ENCODE results near the gene HYDIN. TPM values are rescaled to one million over a fixed set of nuclear protein-coding genes. Genes with fewer than 3 reads are reported as not detected.

HYDIN gene
- total and polyA plus RNA-seq, 2 experiments from 2014 or later, result 3.1 to 7.7 TPM

- TF ChIP-seq CREB1 (CRISPR knock-in tag; IDR thresholded peaks at IDR 0.05; ENCODE audit: low read depth) (no peak), NANOG (IDR thresholded peaks at IDR 0.05; ENCODE audit: borderline replicate concordance) (no peak), EZH2phosphoT487 (IDR thresholded peaks at IDR 0.05; ENCODE audit: unreplicated experiment) (no peak)
Measured at GRCh38 chr16:71258372-71258771, 27.9 kb upstream of the HYDIN start (continued).

GRCh38 chr16:71257768-71258167 lies 27.2 kb upstream of the HYDIN start:
- Histone ChIP-seq H3K27ac (ENCODE audit: low read depth) (no peak overlapping the region), H3K27me3 (ENCODE audit: insufficient read depth) (no peaks in the 10 kb centered on the region), H2AFZ (no peak overlapping the region), H4K20me1 (replicated peaks; ENCODE audit: insufficient read depth) (no peaks in the 10 kb centered on the region), H3F3A (replicated peaks; ENCODE audit: low read depth) (no peaks in the 10 kb centered on the region), H3K36me3 (ENCODE audit: insufficient read depth) (no peaks in the 10 kb centered on the region), H3K4me1 (ENCODE audit: insufficient read depth) (peaks cover 22% of the 10 kb centered on the region), H3K9me2 (ENCODE audit: insufficient read depth) (peaks cover 22% of the 10 kb centered on the region; the same call in 1 of the 2 replicates), H3K79me2 (replicated peaks; ENCODE audit: insufficient read depth) (no peaks in the 10 kb centered on the region), H3K4me2 (no peak overlapping the region), H3K4me3 (no peak overlapping the region)
- no peak overlapping the region for H3K27ac Mint-ChIP-seq
- peaks cover 17% of the 10 kb centered on the region for H3K4me1 Mint-ChIP-seq
- TF ChIP-seq STAT1 (IDR thresholded peaks at IDR 0.05; ENCODE audit: unreplicated experiment) (no peak), CREB1 (CRISPR knock-in tag; IDR thresholded peaks at IDR 0.05; ENCODE audit: low read depth) (no peak), ZNF331 (CRISPR knock-in tag; IDR thresholded peaks at IDR 0.05; ENCODE audit: low read depth) (no peak), ZNF114 (CRISPR knock-in tag; IDR thresholded peaks at IDR 0.05) (no peak), POLR2AphosphoS5 (IDR thresholded peaks at IDR 0.05; ENCODE audit: low read depth) (no peak), NANOG (IDR thresholded peaks at IDR 0.05; ENCODE audit: borderline replicate concordance) (no peak), REST (IDR thresholded peaks at IDR 0.05; ENCODE audit: unreplicated experiment) (no peak), EZH2 (IDR thresholded peaks at IDR 0.05; ENCODE audit: low read depth, unreplicated experiment) (no peak), JUNB (IDR thresholded peaks at IDR 0.05; ENCODE audit: unreplicated experiment) (no peak), EZH2phosphoT487 (IDR thresholded peaks at IDR 0.05; ENCODE audit: unreplicated experiment) (no peak), CTCF (conservative IDR thresholded peaks at IDR 0.05; ENCODE audit: low read depth in 2 of 2) (no peak)
- TF ChIP-seq, protein P1, sequence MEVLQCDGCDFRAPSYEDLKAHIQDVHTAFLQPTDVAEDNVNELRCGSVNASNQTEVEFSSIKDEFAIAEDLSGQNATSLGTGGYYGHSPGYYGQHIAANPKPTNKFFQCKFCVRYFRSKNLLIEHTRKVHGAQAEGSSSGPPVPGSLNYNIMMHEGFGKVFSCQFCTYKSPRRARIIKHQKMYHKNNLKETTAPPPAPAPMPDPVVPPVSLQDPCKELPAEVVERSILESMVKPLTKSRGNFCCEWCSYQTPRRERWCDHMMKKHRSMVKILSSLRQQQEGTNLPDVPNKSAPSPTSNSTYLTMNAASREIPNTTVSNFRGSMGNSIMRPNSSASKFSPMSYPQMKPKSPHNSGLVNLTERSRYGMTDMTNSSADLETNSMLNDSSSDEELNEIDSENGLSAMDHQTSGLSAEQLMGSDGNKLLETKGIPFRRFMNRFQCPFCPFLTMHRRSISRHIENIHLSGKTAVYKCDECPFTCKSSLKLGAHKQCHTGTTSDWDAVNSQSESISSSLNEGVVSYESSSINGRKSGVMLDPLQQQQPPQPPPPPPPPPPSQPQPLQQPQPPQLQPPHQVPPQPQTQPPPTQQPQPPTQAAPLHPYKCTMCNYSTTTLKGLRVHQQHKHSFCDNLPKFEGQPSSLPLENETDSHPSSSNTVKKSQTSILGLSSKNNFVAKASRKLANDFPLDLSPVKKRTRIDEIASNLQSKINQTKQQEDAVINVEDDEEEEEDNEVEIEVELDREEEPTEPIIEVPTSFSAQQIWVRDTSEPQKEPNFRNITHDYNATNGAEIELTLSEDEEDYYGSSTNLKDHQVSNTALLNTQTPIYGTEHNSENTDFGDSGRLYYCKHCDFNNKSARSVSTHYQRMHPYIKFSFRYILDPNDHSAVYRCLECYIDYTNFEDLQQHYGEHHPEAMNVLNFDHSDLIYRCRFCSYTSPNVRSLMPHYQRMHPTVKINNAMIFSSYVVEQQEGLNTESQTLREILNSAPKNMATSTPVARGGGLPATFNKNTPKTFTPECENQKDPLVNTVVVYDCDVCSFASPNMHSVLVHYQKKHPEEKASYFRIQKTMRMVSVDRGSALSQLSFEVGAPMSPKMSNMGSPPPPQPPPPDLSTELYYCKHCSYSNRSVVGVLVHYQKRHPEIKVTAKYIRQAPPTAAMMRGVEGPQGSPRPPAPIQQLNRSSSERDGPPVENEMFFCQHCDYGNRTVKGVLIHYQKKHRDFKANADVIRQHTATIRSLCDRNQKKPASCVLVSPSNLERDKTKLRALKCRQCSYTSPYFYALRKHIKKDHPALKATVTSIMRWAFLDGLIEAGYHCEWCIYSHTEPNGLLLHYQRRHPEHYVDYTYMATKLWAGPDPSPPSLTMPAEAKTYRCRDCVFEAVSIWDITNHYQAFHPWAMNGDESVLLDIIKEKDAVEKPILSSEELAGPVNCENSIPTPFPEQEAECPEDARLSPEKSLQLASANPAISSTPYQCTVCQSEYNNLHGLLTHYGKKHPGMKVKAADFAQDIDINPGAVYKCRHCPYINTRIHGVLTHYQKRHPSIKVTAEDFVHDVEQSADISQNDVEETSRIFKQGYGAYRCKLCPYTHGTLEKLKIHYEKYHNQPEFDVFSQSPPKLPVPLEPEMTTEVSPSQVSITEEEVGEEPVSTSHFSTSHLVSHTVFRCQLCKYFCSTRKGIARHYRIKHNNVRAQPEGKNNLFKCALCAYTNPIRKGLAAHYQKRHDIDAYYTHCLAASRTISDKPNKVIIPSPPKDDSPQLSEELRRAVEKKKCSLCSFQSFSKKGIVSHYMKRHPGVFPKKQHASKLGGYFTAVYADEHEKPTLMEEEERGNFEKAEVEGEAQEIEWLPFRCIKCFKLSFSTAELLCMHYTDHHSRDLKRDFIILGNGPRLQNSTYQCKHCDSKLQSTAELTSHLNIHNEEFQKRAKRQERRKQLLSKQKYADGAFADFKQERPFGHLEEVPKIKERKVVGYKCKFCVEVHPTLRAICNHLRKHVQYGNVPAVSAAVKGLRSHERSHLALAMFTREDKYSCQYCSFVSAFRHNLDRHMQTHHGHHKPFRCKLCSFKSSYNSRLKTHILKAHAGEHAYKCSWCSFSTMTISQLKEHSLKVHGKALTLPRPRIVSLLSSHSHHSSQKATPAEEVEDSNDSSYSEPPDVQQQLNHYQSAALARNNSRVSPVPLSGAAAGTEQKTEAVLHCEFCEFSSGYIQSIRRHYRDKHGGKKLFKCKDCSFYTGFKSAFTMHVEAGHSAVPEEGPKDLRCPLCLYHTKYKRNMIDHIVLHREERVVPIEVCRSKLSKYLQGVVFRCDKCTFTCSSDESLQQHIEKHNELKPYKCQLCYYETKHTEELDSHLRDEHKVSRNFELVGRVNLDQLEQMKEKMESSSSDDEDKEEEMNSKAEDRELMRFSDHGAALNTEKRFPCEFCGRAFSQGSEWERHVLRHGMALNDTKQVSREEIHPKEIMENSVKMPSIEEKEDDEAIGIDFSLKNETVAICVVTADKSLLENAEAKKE (CRISPR knock-in tag; IDR thresholded peaks at IDR 0.05), result no peak
- TF ChIP-seq, protein P2, sequence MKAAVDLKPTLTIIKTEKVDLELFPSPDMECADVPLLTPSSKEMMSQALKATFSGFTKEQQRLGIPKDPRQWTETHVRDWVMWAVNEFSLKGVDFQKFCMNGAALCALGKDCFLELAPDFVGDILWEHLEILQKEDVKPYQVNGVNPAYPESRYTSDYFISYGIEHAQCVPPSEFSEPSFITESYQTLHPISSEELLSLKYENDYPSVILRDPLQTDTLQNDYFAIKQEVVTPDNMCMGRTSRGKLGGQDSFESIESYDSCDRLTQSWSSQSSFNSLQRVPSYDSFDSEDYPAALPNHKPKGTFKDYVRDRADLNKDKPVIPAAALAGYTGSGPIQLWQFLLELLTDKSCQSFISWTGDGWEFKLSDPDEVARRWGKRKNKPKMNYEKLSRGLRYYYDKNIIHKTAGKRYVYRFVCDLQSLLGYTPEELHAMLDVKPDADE (IDR thresholded peaks at IDR 0.05), result no peak
- no peaks in the 10 kb centered on the region for H3K27me3 Mint-ChIP-seq (ENCODE audit: insufficient read depth, low read depth, poor library complexity)
- H3K4me3 Mint-ChIP-seq, result no peak overlapping the region
- H3K9me3 Mint-ChIP-seq, result no peaks in the 10 kb centered on the region
- no peak for DNase-seq (ENCODE audit: low spot score)
- ATAC-seq, result no peak
- no peaks in the 10 kb centered on the region for H3K36me3 Mint-ChIP-seq (ENCODE audit: low read depth)

Data from GM23338 (cell line).